ENCODE data around the gene ATXN3. TPM values are rescaled to one million over a fixed set of nuclear protein-coding genes. Genes with fewer than 3 reads are reported as not detected.
A peak's percentile ranks its signal among the peaks of the same experiment; 100 is the strongest.

ATXN3 gene
- total RNA-seq, 1 experiment from 2014 or later: 27.6 TPM

DNA sequence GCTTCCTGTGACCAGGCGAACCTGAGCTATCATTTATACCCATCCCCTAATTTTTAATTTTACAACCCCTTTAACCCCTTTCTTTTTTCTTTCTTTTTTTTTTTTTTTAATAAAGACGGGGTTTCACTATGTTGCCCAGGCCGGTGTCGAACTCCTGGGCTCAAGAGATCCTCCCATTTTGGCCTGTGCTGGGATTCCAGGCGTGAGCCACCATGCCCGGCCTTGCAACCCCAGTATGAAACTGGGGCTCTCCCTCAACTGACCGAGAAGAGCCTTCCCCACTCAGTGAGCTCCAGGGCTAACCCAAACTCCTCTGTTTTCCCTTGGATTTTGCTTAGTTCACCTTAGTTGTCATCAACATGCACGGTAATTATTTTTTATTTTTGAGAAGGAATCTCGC is 16.4 kb upstream of the ATXN3 start:
- Histone ChIP-seq H3K4me3 (replicated peaks in 1 of 2; ENCODE audit: low read depth in 1 of 2, low read length in 2 of 2) (peak overlapping the region; percentile 88 to 96), H3K36me3 (ENCODE audit: control insufficient read depth in 1 of 2, insufficient read depth in 2 of 2, low read length in 2 of 2) (peaks cover 2 to 9% of the 10 kb centered on the region in 2 experiments; a peak in 1 of 4 replicates), H2AFZ (ENCODE audit: low read depth, low read length, poor library complexity, severe bottlenecking) (peak overlapping the region; percentile 90), H3K9me2 (ENCODE audit: insufficient read depth) (no peaks in the 10 kb centered on the region), H3K27me3 (ENCODE audit: insufficient read depth, low read length) (no peaks in the 10 kb centered on the region), H3K4me1 (ENCODE audit: control insufficient read depth in 1 of 2, insufficient read depth in 2 of 2, low read length in 2 of 2) (peaks cover 0 to 8% of the 10 kb centered on the region in 2 experiments; a peak in 2 of 4 replicates), H3K79me2 (ENCODE audit: insufficient read depth, low read length) (peaks cover 51% of the 10 kb centered on the region), H3K9me3 (ENCODE audit: control insufficient read depth in 1 of 2, insufficient read depth in 1 of 2, low read depth in 1 of 2, low read length in 2 of 2) (no peaks in the 10 kb centered on the region), H4K20me1 (ENCODE audit: insufficient read depth) (no peaks in the 10 kb centered on the region), H3K9ac (ENCODE audit: low read length) (peak overlapping the region; percentile 95), H3K27ac (ENCODE audit: low read depth, low read length) (peak overlapping the region; percentile 88), H3K4me2 (ENCODE audit: low read length) (peak overlapping the region; percentile 83)
- 0 out of 2 replicates have a peak, but pooled peaks have one; percentile 2 for ATAC-seq
- RAD21 ChIA-PET (ENCODE audit: low non-redundant PET in 1 of 2, low total read pairs in 2 of 2, uncharacterized antibody in 2 of 2, unreplicated experiment in 2 of 2): no interaction called here
- intact Hi-C loops (cut with micrococcal nuclease): no loop called here
- no TSS peak for BruUV-seq (replicated peaks)
- TF ChIP-seq SRF (IDR thresholded peaks at IDR 0.05; ENCODE audit: low read depth) (no peak), POLR2AphosphoS5 (IDR thresholded peaks at IDR 0.05; ENCODE audit: low read depth, low read length) (no peak), EZH2 (IDR thresholded peaks at IDR 0.05) (no peak), SP1 (IDR thresholded peaks at IDR 0.05; ENCODE audit: low read depth) (no peak), ELF1 (IDR thresholded peaks at IDR 0.05; ENCODE audit: borderline replicate concordance, low read depth) (no peak), CEBPB (IDR thresholded peaks at IDR 0.05; ENCODE audit: low read depth) (no peak), POLR2A (IDR thresholded peaks at IDR 0.05; ENCODE audit: borderline replicate concordance, extremely low read depth, insufficient read depth, insufficient read length) (no peak), JUND (IDR thresholded peaks at IDR 0.05) (no peak), ZNF274 (IDR thresholded peaks at IDR 0.05; ENCODE audit: low read depth, low read length) (no peak), CBX3 (IDR thresholded peaks at IDR 0.05; ENCODE audit: low read depth) (no peak), EGR1 (IDR thresholded peaks at IDR 0.05; ENCODE audit: low read depth) (no peak), RAD21 (IDR thresholded peaks at IDR 0.05; ENCODE audit: low read depth) (no peak), SIN3A (IDR thresholded peaks at IDR 0.05; ENCODE audit: low read depth) (no peak), ZFX (IDR thresholded peaks at IDR 0.05) (no peak)
- TF ChIP-seq, protein P1, sequence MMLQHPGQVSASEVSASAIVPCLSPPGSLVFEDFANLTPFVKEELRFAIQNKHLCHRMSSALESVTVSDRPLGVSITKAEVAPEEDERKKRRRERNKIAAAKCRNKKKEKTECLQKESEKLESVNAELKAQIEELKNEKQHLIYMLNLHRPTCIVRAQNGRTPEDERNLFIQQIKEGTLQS (IDR thresholded peaks at IDR 0.05): no peak
- TF ChIP-seq, protein P2, sequence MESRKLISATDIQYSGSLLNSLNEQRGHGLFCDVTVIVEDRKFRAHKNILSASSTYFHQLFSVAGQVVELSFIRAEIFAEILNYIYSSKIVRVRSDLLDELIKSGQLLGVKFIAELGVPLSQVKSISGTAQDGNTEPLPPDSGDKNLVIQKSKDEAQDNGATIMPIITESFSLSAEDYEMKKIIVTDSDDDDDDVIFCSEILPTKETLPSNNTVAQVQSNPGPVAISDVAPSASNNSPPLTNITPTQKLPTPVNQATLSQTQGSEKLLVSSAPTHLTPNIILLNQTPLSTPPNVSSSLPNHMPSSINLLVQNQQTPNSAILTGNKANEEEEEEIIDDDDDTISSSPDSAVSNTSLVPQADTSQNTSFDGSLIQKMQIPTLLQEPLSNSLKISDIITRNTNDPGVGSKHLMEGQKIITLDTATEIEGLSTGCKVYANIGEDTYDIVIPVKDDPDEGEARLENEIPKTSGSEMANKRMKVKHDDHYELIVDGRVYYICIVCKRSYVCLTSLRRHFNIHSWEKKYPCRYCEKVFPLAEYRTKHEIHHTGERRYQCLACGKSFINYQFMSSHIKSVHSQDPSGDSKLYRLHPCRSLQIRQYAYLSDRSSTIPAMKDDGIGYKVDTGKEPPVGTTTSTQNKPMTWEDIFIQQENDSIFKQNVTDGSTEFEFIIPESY (IDR thresholded peaks at IDR 0.05; ENCODE audit: extremely low read depth, insufficient replicate concordance, low read length): no peak
- TF ChIP-seq, protein P3, sequence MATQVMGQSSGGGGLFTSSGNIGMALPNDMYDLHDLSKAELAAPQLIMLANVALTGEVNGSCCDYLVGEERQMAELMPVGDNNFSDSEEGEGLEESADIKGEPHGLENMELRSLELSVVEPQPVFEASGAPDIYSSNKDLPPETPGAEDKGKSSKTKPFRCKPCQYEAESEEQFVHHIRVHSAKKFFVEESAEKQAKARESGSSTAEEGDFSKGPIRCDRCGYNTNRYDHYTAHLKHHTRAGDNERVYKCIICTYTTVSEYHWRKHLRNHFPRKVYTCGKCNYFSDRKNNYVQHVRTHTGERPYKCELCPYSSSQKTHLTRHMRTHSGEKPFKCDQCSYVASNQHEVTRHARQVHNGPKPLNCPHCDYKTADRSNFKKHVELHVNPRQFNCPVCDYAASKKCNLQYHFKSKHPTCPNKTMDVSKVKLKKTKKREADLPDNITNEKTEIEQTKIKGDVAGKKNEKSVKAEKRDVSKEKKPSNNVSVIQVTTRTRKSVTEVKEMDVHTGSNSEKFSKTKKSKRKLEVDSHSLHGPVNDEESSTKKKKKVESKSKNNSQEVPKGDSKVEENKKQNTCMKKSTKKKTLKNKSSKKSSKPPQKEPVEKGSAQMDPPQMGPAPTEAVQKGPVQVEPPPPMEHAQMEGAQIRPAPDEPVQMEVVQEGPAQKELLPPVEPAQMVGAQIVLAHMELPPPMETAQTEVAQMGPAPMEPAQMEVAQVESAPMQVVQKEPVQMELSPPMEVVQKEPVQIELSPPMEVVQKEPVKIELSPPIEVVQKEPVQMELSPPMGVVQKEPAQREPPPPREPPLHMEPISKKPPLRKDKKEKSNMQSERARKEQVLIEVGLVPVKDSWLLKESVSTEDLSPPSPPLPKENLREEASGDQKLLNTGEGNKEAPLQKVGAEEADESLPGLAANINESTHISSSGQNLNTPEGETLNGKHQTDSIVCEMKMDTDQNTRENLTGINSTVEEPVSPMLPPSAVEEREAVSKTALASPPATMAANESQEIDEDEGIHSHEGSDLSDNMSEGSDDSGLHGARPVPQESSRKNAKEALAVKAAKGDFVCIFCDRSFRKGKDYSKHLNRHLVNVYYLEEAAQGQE (IDR thresholded peaks at IDR 0.05; ENCODE audit: low read depth): no peak
- no peak for DNase-seq (ENCODE audit: low read depth, low spot score)
- POLR2A ChIA-PET: interaction anchor here (3.2 kb wide), 1 partner anchor 16 kb away, joined by 21 read pairs; the partner anchor contains the start of gene ATXN3
- CTCF ChIA-PET: interaction anchor here (1.8 to 9.6 kb wide), 2 partner anchors 16 to 564 kb away, joined by 5 to 77 read pairs; partner anchors contain the start of gene ATXN3
